MM.1S (cell line): ENCODE data around the gene GIPC3.

Experiments
- DNase-seq: peaks from one replicate; pipeline ENCODE4 v3.0.0-alpha.2; 2015
- H2AFZ ChIP-seq: fragments of 300-600 bp; sonication (generic); 2 replicates; pipeline ENCODE4 v1.6.0; 2016; ENCODE audit warnings: antibody characterized with exemption, low read length
- H3F3A ChIP-seq: fragments of 300-600 bp; sonication (generic); 2 replicates; pipeline ENCODE4 v1.6.1; 2016; ENCODE audit warnings: mild to moderate bottlenecking, antibody characterized with exemption, low read length, moderate library complexity, mixed read lengths; ENCODE audit not compliant: insufficient read depth
- H3K27ac ChIP-seq: fragments of 300-600 bp; sonication (generic); 2 replicates; pipeline ENCODE4 v1.5.1; 2016; ENCODE audit warnings: mild to moderate bottlenecking, low read length
- H3K27me3 ChIP-seq: fragments of 300-600 bp; sonication (generic); replicated peaks from 2 replicates; pipeline ENCODE4 v1.6.0; 2016; ENCODE audit warnings: low read length; ENCODE audit not compliant: insufficient read depth
- H3K36me3 ChIP-seq: fragments of 300-600 bp; sonication (generic); replicated peaks from 2 replicates; pipeline ENCODE4 v1.6.1; 2016; ENCODE audit warnings: mild to moderate bottlenecking, low read length, mixed read lengths; ENCODE audit not compliant: insufficient read depth
- H3K4me1 ChIP-seq: fragments of 300-600 bp; sonication (generic); 2 replicates; pipeline ENCODE4 v1.6.1; 2016; ENCODE audit warnings: low read length, mixed read lengths
- H3K4me2 ChIP-seq: fragments of 300-600 bp; sonication (generic); 2 replicates; pipeline ENCODE4 v1.6.0; 2016; ENCODE audit warnings: low read depth, low read length
- H3K4me3 ChIP-seq: fragments of 300-600 bp; sonication (generic); 2 replicates; pipeline ENCODE4 v1.5.1; 2016; ENCODE audit warnings: low read length, mixed read lengths
- H3K79me2 ChIP-seq: fragments of 300-600 bp; sonication (generic); 2 replicates; pipeline ENCODE4 v1.6.1; 2016; ENCODE audit warnings: mixed run types, low read length, mixed read lengths
- H3K9ac ChIP-seq: fragments of 300-600 bp; sonication (generic); 2 replicates; pipeline ENCODE4 v1.6.1; 2016; ENCODE audit warnings: low read length, mixed read lengths
- H3K9me2 ChIP-seq: fragments of 300-600 bp; sonication (generic); replicated peaks from 2 replicates; pipeline ENCODE4 v1.6.1; 2016; ENCODE audit warnings: mild to moderate bottlenecking, low read length, mixed read lengths; ENCODE audit not compliant: insufficient read depth
- H3K9me3 ChIP-seq: fragments of 300-600 bp; sonication (generic); replicated peaks from 2 replicates; pipeline ENCODE4 v1.6.1; 2016; ENCODE audit warnings: mild to moderate bottlenecking, low read length, mixed read lengths; ENCODE audit not compliant: insufficient read depth
- H4K20me1 ChIP-seq: fragments of 300-600 bp; sonication (generic); 2 replicates; pipeline ENCODE4 v1.6.1; 2016; ENCODE audit warnings: mild to moderate bottlenecking, low read length, moderate library complexity, mixed read lengths; ENCODE audit not compliant: insufficient read depth
- EZH2 ChIP-seq: fragments of 300-600 bp; sonication (generic); optimal IDR thresholded peaks from 2 replicates; pipeline ENCODE3; 2017; ENCODE audit warnings: low read depth, mild to moderate bottlenecking, antibody characterized with exemption, low read length, mixed read lengths
- EZH2phosphoT487 ChIP-seq: fragments of 300-600 bp; sonication (generic); IDR thresholded peaks from 2 replicates; pipeline ENCODE4 v1.6.1; 2018; ENCODE audit warnings: antibody characterized with exemption, low read length
- TF ChIP-seq, protein P1 (sequence below): fragments of 300-600 bp; sonication (generic); IDR thresholded peaks from 2 replicates; pipeline ENCODE4 v1.5.1; 2016; ENCODE audit warnings: antibody characterized with exemption, low read length, mixed read lengths

GIPC3 gene

DNA sequence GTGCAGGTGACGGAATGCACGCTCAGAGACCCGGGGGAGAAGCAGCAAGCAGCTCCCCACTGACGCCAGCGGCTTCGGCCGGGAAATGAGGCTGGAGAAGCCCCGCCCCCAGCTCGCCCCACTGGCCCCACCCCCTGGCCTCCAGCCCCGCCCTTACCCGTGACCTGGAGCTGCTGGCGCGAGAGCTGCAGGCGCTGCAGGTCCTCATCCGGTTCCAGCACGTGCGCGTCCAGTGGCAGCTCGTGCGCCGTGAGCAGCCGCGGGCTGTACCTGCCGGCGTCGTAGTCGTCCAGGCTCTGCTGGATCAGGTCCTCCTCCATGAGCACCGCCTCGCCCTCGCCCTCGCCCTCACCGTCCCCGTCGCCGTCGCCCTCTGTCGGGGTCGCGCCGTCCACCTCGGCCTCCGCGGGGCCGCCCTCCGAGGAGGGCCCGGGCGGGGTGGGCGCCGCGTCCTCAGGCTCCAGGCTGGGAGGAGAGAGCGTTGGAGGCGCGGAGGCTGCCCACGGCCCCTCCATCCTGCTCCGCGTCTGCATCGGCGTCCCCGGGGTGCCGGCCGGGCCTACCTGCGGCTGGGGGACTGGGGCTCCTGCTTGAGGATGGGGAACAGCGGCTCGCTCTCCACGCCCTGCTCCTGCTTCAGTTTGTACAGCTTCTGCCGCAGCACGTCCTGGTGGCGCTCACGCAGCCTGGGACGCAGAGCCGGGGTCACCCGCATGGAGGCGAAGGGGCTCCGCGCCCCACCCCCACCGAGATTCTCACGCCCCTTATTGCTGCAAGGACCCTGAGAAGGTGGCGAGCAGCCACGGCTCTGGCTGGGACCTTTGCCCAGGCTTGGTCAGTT, 27.8 kb downstream of the GIPC3 start:
- peaks cover 8% of the 10 kb centered on the region; the same call in 1 of the 2 replicates for H3K36me3 ChIP-seq
- H3K27ac ChIP-seq: no peak overlapping the region
- H3K4me3 ChIP-seq: no peak overlapping the region
- no peak overlapping the region for H3K4me2 ChIP-seq
- no peak for DNase-seq
- H3K4me1 ChIP-seq: peaks cover 10% of the 10 kb centered on the region; the same call in 1 of the 2 replicates
- H3K27me3 ChIP-seq: no peaks in the 10 kb centered on the region
- no peaks in the 10 kb centered on the region for H3K79me2 ChIP-seq
- H2AFZ ChIP-seq: no peak overlapping the region
- no peaks in the 10 kb centered on the region for H4K20me1 ChIP-seq
- peaks cover 8% of the 10 kb centered on the region; the same call in 1 of the 2 replicates for H3F3A ChIP-seq
- TF ChIP-seq, protein P1, sequence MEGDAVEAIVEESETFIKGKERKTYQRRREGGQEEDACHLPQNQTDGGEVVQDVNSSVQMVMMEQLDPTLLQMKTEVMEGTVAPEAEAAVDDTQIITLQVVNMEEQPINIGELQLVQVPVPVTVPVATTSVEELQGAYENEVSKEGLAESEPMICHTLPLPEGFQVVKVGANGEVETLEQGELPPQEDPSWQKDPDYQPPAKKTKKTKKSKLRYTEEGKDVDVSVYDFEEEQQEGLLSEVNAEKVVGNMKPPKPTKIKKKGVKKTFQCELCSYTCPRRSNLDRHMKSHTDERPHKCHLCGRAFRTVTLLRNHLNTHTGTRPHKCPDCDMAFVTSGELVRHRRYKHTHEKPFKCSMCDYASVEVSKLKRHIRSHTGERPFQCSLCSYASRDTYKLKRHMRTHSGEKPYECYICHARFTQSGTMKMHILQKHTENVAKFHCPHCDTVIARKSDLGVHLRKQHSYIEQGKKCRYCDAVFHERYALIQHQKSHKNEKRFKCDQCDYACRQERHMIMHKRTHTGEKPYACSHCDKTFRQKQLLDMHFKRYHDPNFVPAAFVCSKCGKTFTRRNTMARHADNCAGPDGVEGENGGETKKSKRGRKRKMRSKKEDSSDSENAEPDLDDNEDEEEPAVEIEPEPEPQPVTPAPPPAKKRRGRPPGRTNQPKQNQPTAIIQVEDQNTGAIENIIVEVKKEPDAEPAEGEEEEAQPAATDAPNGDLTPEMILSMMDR: no peak
- TF ChIP-seq EZH2phosphoT487: no peak
- TF ChIP-seq EZH2: no peak
- no peaks in the 10 kb centered on the region for H3K9me3 ChIP-seq
- H3K9ac ChIP-seq: no peak overlapping the region
- H3K9me2 ChIP-seq: no peaks in the 10 kb centered on the region

DNA sequence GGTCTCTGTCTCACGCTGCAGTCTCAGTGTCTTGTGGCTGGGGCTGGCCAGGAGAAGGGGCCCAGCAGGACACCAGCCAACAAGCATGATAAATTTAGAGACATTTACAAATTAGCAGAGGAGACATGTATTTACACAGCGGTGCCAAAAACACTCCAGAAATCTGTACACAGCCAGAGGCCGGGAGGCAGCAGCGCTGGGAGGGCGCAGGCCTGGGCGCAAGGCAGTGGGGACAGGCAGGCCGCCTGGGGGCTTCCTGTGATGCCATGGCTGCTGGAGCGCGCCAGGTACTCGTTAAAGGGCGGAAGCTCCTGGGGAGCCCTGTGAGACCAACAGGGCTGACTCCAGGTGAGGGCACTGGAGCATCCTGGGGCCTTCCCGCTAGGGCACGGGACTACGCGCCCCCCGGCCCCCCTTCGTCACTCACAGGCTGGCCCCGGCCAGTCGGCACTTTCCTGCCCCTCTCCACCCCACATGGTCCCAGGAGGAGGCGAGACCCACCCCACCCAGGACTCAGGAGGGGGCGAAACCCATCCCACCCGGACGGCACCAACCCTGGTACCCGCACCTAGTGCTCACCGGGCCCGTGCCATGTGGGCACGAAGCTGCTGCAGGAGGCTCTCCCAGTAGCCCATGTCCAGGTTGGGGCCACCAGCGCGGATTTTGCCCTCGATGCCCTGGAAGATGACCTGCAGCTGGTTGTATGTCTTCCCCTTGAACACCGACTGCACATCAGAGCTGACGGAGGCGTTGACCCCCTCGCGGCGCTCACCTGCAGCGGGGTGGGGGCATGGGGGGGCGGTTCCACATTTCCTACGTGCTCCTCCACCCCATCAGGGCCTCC, 28.8 kb downstream of the GIPC3 start:
- no peaks in the 10 kb centered on the region for H3K79me2 ChIP-seq
- H3K4me2 ChIP-seq: no peak overlapping the region
- no peak overlapping the region for H2AFZ ChIP-seq
- DNase-seq: no peak
- TF ChIP-seq, protein P1: no peak
- TF ChIP-seq EZH2: no peak
- TF ChIP-seq EZH2phosphoT487: no peak
- peaks cover 13% of the 10 kb centered on the region; the same call in 1 of the 2 replicates for H3F3A ChIP-seq
- H3K4me3 ChIP-seq: no peak overlapping the region
- no peak overlapping the region for H3K27ac ChIP-seq
- H3K36me3 ChIP-seq: peaks cover 8% of the 10 kb centered on the region; the same call in 1 of the 2 replicates
- peaks cover 11% of the 10 kb centered on the region; the same call in 1 of the 2 replicates for H3K4me1 ChIP-seq
- no peaks in the 10 kb centered on the region for H4K20me1 ChIP-seq
- H3K27me3 ChIP-seq: no peaks in the 10 kb centered on the region
- H3K9me2 ChIP-seq: no peaks in the 10 kb centered on the region
- no peak overlapping the region for H3K9ac ChIP-seq
- no peaks in the 10 kb centered on the region for H3K9me3 ChIP-seq

DNA sequence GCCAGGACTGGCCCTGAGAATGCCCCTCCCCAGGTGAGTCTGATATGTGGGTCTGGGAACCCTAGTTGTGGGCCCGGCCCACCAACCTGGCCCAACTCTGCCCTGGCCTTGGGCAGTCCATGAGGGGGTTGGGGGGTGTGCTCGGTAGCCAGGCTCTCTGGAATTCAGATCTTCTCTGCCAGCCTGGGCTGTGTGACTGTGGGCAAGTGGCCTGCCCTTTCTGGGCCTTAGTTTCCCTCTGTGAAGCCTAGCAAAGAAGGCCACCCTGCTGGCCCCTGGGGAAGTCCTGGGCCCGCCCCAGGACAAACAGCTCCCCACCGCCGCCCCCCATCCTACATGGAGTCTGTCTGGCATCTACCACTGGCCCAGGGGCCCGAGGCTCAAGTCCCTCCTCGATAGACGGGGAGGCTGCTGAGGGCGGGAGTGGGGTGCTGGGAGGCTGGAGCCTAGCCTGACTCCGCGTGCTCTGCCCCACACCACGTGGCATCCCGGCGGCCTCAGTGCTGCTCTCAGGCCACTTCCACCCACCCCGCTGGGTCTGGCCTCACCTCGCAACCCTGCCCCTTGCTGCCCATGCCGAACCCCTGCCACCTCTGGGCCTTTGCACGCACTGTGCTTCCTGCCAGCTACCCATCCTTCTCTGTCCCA, 29.7 kb downstream of the GIPC3 start:
- no peaks in the 10 kb centered on the region for H3K27me3 ChIP-seq
- H3K27ac ChIP-seq: no peak overlapping the region
- H3K79me2 ChIP-seq: no peaks in the 10 kb centered on the region
- DNase-seq: no peak
- TF ChIP-seq, protein P1: no peak
- peaks cover 13% of the 10 kb centered on the region; the same call in 1 of the 2 replicates for H3F3A ChIP-seq
- no peak overlapping the region for H3K9ac ChIP-seq
- H3K4me1 ChIP-seq: 0 out of 2 replicates have a peak, but pooled peaks cover 10% of the 10 kb centered on the region
- H4K20me1 ChIP-seq: no peaks in the 10 kb centered on the region
- H3K4me2 ChIP-seq: no peak overlapping the region
- H3K36me3 ChIP-seq: peaks cover 8% of the 10 kb centered on the region; the same call in 1 of the 2 replicates
- H2AFZ ChIP-seq: no peak overlapping the region
- no peak overlapping the region for H3K4me3 ChIP-seq
- H3K9me3 ChIP-seq: no peaks in the 10 kb centered on the region
- H3K9me2 ChIP-seq: no peaks in the 10 kb centered on the region
